A549 (cell line): Measurements from ENCODE around the gene GUCY1A1. TPM values are rescaled to one million over a fixed set of nuclear protein-coding genes. Genes with fewer than 3 reads are reported as not detected.

ENCODE experiments used
- ATAC-seq, 2 experiments: fragments of 200-7000 bp in 1 of 2; fragments of >200 bp in 1 of 2; cut with Nextera tagmentation in 1 of 2; cut with Tn5 transposase in 1 of 2; 3 replicates each; pipeline versions ENCODE4 v1.8.0 to v1.9.1; 2018 to 2020; ENCODE audit warnings: mild to moderate bottlenecking in 1 of 2, moderate library complexity in 1 of 2
- CTCF ChIA-PET: fragments of 300-600 bp; sonication (Branson Sonifier 250); formaldehyde crosslinking; extraction: SDS; loops from one replicate; lab custom pipeline; 2021; ENCODE audit warnings: antibody characterized with exemption, inconsistent platforms; lab: Yijun Ruan, JAX
- POLR2A ChIA-PET: fragments of 350-600 bp; formaldehyde crosslinking; extraction: SDS; loops from one replicate; lab custom pipeline; 2021; ENCODE audit warnings: antibody characterized with exemption, inconsistent platforms; lab: Yijun Ruan, JAX
- DNase-seq, 2 experiments: peaks; one replicate each; pipeline versions ENCODE4 v3.0.0 to v3.0.0-alpha.2; 2011 to 2016; ENCODE audit warnings: low read depth in 1 of 2, low spot score in 1 of 2
- FAIRE-seq: peaks from 2 replicates; lab custom pipeline; 2011; peaks lifted over from hg19 to GRCh38; lab: Jason Lieb, UNC
- H3K27ac ChIP-seq, 2 experiments: fragments of >200 bp; sonication (Bioruptor Twin); formaldehyde crosslinking; 3 replicates each; pipeline ENCODE4 v1.5.1; 2016 to 2017
- H3K4me1 ChIP-seq: fragments of >200 bp; sonication (Bioruptor Twin); formaldehyde crosslinking; 3 replicates; pipeline ENCODE4 v1.6.1; 2016
- H3K4me2 ChIP-seq: fragments of >200 bp; sonication (Bioruptor Twin); formaldehyde crosslinking; 3 replicates; pipeline ENCODE4 v1.6.1; 2016
- H3K4me3 ChIP-seq: fragments of >200 bp; sonication (Bioruptor Twin); formaldehyde crosslinking; 3 replicates; pipeline ENCODE4 v1.5.1; 2016
- H3K9me3 ChIP-seq: fragments of >200 bp; sonication (Bioruptor Twin); formaldehyde crosslinking; 3 replicates; pipeline ENCODE4 v1.6.1; 2016
- BHLHE40 ChIP-seq: IDR thresholded peaks from 2 replicates; pipeline ENCODE4 v1.6.1; 2012; ENCODE audit warnings: low read depth, low read length, inconsistent platforms
- CBX2 ChIP-seq: fragments of 200-600 bp; sonication (generic); IDR thresholded peaks from 2 replicates; pipeline ENCODE4 v1.6.1; 2016; ENCODE audit warnings: low read depth, mild to moderate bottlenecking, borderline replicate concordance
- CBX8 ChIP-seq: fragments of 200-600 bp; sonication (generic); IDR thresholded peaks from 2 replicates; pipeline ENCODE4 v1.6.1; 2016
- CHD2 ChIP-seq: fragments of 150-350 bp; IDR thresholded peaks from 2 replicates; pipeline ENCODE4 v1.6.1; 2014; ENCODE audit warnings: low read length; ENCODE audit not compliant: partially characterized antibody
- EHF ChIP-seq: fragments of 250-450 bp; sonication (Bioruptor Pico); IDR thresholded peaks from 2 replicates; pipeline ENCODE4 v1.5.0; 2020; ENCODE audit warnings: mild to moderate bottlenecking
- EP300 ChIP-seq, 2 experiments: fragments of >200 bp; sonication (Bioruptor Twin); formaldehyde crosslinking; IDR thresholded peaks; 2 replicates in 1 of 2; 3 replicates in 1 of 2; pipeline ENCODE4 v1.6.1; 2016 to 2017
- FOSB ChIP-seq: fragments of 250-450 bp; sonication (Bioruptor Pico); IDR thresholded peaks from 2 replicates; pipeline ENCODE4 v1.5.0; 2020; ENCODE audit warnings: mild to moderate bottlenecking, moderate library complexity
- FOSL2 ChIP-seq, 2 experiments: fragments of 450-650 bp in 1 of 2; fragments of >200 bp in 1 of 2; sonication (Bioruptor Twin) in 1 of 2; formaldehyde crosslinking; IDR thresholded peaks; 2 replicates each; pipeline versions ENCODE4 v1.5.0 to v1.6.1; 2016 to 2020; ENCODE audit warnings: mild to moderate bottlenecking in 1 of 2, moderate library complexity in 1 of 2
- GATA3 ChIP-seq: IDR thresholded peaks from 2 replicates; pipeline ENCODE4 v1.6.1; 2012; ENCODE audit warnings: borderline replicate concordance
- HOXB13 ChIP-seq: fragments of 250-450 bp; sonication (Bioruptor Pico); IDR thresholded peaks from 2 replicates; pipeline ENCODE4 v1.5.0; 2020; ENCODE audit warnings: low read depth, mild to moderate bottlenecking, moderate library complexity
- HOXB5 ChIP-seq: fragments of 250-450 bp; sonication (Bioruptor Pico); IDR thresholded peaks from 2 replicates; pipeline ENCODE4 v1.5.0; 2020; ENCODE audit warnings: mild to moderate bottlenecking, moderate library complexity
- JUNB ChIP-seq: fragments of >200 bp; sonication (Bioruptor Twin); formaldehyde crosslinking; IDR thresholded peaks from 2 replicates; pipeline ENCODE4 v1.6.1; 2016
- KDM5A ChIP-seq: fragments of 200-600 bp; sonication (generic); IDR thresholded peaks from 2 replicates; pipeline ENCODE4 v1.6.1; 2016; ENCODE audit warnings: antibody characterized with exemption, mild to moderate bottlenecking
- MAFK ChIP-seq: fragments of 450-650 bp; IDR thresholded peaks from 2 replicates; pipeline ENCODE4 v1.6.1; 2014; ENCODE audit not compliant: partially characterized antibody
- MAX ChIP-seq: IDR thresholded peaks from 2 replicates; pipeline ENCODE4 v1.6.1; 2012
- MAZ ChIP-seq: fragments of 150-350 bp; IDR thresholded peaks from 2 replicates; pipeline ENCODE4 v1.6.1; 2014; ENCODE audit warnings: antibody characterized with exemption, low read depth, low read length, borderline replicate concordance
- NFE2L2 ChIP-seq: fragments of 150-350 bp; conservative IDR thresholded peaks from 2 replicates; pipeline ENCODE4 v1.6.1; 2014; ENCODE audit warnings: low read length
- NR3C1 ChIP-seq: fragments of >200 bp; sonication (Bioruptor Twin); formaldehyde crosslinking; IDR thresholded peaks from 3 replicates; pipeline ENCODE4 v1.6.1; 2017
- POLR2A ChIP-seq: IDR thresholded peaks from 2 replicates; pipeline ENCODE4 v1.6.1; 2012; ENCODE audit warnings: mild to moderate bottlenecking, low read length
- RAD21 ChIP-seq, 2 experiments: fragments of >200 bp in 1 of 2; sonication (Bioruptor Twin) in 1 of 2; formaldehyde crosslinking in 1 of 2; IDR thresholded peaks in 1 of 2; conservative IDR thresholded peaks in 1 of 2; 2 replicates in 1 of 2; 3 replicates in 1 of 2; pipeline ENCODE4 v1.6.1; 2012 to 2018; ENCODE audit warnings: inconsistent platforms in 1 of 2
- RARB ChIP-seq: fragments of 250-450 bp; sonication (Bioruptor Pico); IDR thresholded peaks from 2 replicates; pipeline ENCODE4 v1.8.0; 2021; ENCODE audit warnings: mild to moderate bottlenecking, moderate library complexity
- RCOR1 ChIP-seq: fragments of 150-350 bp; IDR thresholded peaks from 2 replicates; pipeline ENCODE4 v1.6.1; 2014; ENCODE audit warnings: antibody characterized with exemption, low read length, low read depth
- RNF2 ChIP-seq: fragments of 200-600 bp; sonication (generic); IDR thresholded peaks from 2 replicates; pipeline ENCODE4 v1.6.1; 2016; ENCODE audit warnings: low read depth, mild to moderate bottlenecking, antibody characterized with exemption, moderate library complexity, borderline replicate concordance
- SREBF2 ChIP-seq: fragments of 450-650 bp; IDR thresholded peaks from 2 replicates; pipeline ENCODE4 v1.6.1; 2014; ENCODE audit warnings: mild to moderate bottlenecking, moderate library complexity
- TP53 ChIP-seq: fragments of 250-450 bp; sonication (Bioruptor Pico); IDR thresholded peaks from 2 replicates; pipeline ENCODE4 v1.5.0; 2021; ENCODE audit warnings: mild to moderate bottlenecking, moderate library complexity
- ZC3H11A ChIP-seq: fragments of 450-650 bp; IDR thresholded peaks from 2 replicates; pipeline ENCODE4 v1.6.1; 2014; ENCODE audit warnings: antibody characterized with exemption, mild to moderate bottlenecking
- ZFP36 ChIP-seq: fragments of 450-650 bp; IDR thresholded peaks from 2 replicates; pipeline ENCODE4 v1.6.1; 2014; ENCODE audit warnings: borderline replicate concordance; ENCODE audit not compliant: partially characterized antibody
- ZNF302 ChIP-seq: fragments of 250-450 bp; sonication (Bioruptor Pico); IDR thresholded peaks from 2 replicates; pipeline ENCODE4 v1.9.0; 2021; ENCODE audit warnings: inconsistent platforms, mild to moderate bottlenecking, moderate library complexity
- ZSCAN20 ChIP-seq: fragments of 250-450 bp; sonication (Bioruptor Pico); IDR thresholded peaks from 2 replicates; pipeline ENCODE4 v1.8.0; 2022; ENCODE audit warnings: mild to moderate bottlenecking, moderate library complexity
- WGBS: methylation state at CpG from one replicate; pipeline ENCODE4 v1.1.6; 2017; ENCODE audit errors: missing lambda C conversion rate; 5-methylcytosine and 5-hydroxymethylcytosine counted together
- polyA plus RNA-seq, 4 experiments: library from polyadenylated mRNA; depleted of rRNA in 3 of 4; stranded (reverse); fragments of >200 nt; fragmentation: RNase III in 1 of 4; extraction: RNeasy Plus Mini Kit Qiagen cat#74134 plus additional on column Dnase treatment in 1 of 4; gene quantifications; 2 replicates in 3 of 4; 3 replicates in 1 of 4; pipeline ENCODE4 v1.2.3, GENCODE V29; 2011 to 2017
- TF ChIP-seq, protein P1 (sequence below): IDR thresholded peaks from 2 replicates; pipeline ENCODE4 v1.6.1; 2012

Gene GUCY1A1
- polyA plus RNA-seq, 2 of the 4 experiments (the other 2 are of a cell fraction): not detected

DNA sequence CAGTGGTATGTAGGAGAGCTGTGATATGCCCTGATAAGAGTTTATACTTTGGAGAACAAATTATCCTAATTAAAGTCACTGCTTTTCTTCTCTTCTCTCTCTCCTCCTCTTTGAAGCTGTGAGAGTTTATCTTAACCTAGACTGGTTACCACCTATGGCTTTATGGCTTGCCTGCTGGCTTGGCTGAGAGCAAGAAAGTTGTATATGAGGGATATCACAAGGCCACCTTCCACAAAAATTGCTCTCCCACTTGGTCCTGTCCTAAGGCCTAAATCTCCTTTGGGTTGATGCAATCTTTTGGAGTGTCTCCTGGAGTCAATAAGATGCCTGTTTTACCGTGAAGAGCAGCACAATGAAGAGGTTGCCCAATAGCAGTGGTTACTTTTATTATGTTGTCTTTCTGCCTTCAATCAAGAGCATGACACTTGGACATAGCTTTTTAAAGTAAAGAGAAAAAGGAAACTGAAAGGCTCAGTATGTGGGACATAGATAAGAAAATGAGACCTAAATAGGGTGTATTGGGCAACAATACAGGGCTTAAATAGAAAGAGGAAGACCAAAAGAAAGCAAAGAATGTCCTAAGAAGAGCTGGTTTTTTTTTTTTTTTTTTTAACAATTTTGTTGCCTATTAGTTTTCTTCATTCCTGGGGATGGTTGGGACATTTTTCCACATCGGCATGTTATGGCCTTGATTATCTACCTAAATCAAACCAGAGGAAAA lies 9.2 kb downstream of the GUCY1A1 start:
- ATAC-seq (no peak), FAIRE-seq (no peak), DNase-seq (no peak)
- Histone ChIP-seq H3K4me1 (no peaks in the 10 kb centered on the region), H3K4me3 (no peak overlapping the region), H3K27ac (no peak overlapping the region), H3K9me3 (no peaks in the 10 kb centered on the region), H3K4me2 (no peak overlapping the region)
- ChIA-PET POLR2A (no interaction called here), CTCF (interaction anchor here (1.0 kb wide), 1 partner anchor 365 kb away, joined by 3 read pairs; no protein-coding TSS in a partner anchor)
- 2% methylated on average over 2 of the region's 2 CpGs for WGBS
- TF ChIP-seq ZFP36: no peak
- TF ChIP-seq CHD2: no peak
- no peak for TF ChIP-seq JUNB
- no peak for TF ChIP-seq ZSCAN20 (CRISPR knock-in tag)
- TF ChIP-seq CBX2: no peak
- no peak for TF ChIP-seq MAX

DNA sequence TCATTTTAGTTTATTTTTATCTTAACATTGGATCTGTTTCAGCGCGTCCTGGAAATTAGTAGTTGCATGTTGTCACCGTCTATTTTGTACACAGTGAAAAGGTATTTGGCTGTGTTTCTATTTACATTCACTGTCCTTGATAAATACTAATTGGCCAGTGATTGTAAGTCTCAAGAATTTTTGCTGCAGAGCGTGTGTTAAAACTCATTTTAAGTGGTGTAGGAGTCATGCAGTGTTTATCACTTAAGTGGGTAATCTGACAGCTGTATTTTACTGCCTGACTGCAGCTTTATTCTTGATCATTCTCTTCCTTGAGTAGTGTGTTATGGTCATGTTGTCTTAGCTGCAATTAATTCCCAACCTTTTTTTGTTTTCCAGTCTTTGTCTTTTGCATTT lies 9.8 kb downstream of the GUCY1A1 start:
- DNase-seq (no peak), FAIRE-seq (no peak), ATAC-seq (no peak)
- TF ChIP-seq ZC3H11A (no peak), RARB (CRISPR knock-in tag) (no peak), KDM5A (no peak), MAZ (no peak), EP300 (IDR thresholded peaks at IDR 0.05) (no peak), HOXB5 (CRISPR knock-in tag) (no peak)
- CTCF ChIA-PET: interaction anchor here (1.0 kb wide), 1 partner anchor 365 kb away, joined by 3 read pairs; no protein-coding TSS in a partner anchor
- no peaks in the 10 kb centered on the region for H3K9me3 ChIP-seq
- POLR2A ChIA-PET: no interaction called here
- H3K27ac ChIP-seq: no peak overlapping the region
- no peaks in the 10 kb centered on the region for H3K4me1 ChIP-seq
- H3K4me3 ChIP-seq: no peak overlapping the region
- no peak overlapping the region for H3K4me2 ChIP-seq
- WGBS: 64% methylated on average over 4 of the region's 4 CpGs

DNA sequence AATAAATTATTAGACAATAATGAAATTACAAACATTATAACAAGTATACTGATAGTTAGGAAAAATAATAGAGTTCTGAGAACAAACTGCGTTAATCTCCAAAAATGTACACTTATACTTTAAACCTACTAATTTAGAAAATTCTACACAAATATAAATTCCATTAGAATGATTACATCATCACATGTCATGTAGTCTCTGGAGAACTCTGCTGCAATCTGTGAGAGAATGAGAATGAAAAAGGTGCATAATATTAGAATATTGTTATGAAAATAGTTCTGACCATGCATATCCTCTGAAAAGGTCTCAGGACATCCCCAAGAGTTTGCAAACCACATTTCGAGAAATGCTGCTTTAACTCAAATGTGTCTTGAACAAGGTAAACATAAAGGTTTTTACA lies 11.4 kb downstream of the GUCY1A1 start:
- ATAC-seq: no peak
- FAIRE-seq: no peak

DNA sequence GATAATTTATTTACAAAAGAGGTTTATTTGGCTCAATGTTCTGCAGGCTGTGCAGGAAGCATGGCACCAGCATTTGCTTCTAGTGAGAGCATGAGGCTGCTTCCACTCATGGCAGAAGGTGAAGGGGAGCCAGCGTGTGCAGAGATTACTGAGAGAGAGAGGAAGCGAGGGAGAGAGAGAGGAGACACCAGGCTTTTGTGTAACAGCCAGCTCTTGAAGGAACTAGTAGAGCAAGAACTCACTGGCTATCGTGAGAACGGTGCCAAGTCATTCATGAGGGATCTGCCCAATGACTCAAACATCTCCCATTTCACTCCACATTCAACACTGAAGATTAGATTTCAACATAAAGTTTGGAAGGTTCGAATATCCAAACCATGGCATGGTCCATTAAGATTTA lies 12.7 kb downstream of the GUCY1A1 start:
- WGBS: 2% methylated on average over 5 of the region's 5 CpGs
- H3K9me3 ChIP-seq: no peaks in the 10 kb centered on the region
- DNase-seq (no peak), ATAC-seq (no peak), FAIRE-seq (no peak)
- H3K4me3 ChIP-seq: no peak overlapping the region
- TF ChIP-seq ZFP36 (no peak), SREBF2 (no peak), HOXB5 (CRISPR knock-in tag) (no peak), NFE2L2 (no peak), MAFK (no peak), RARB (CRISPR knock-in tag) (no peak), ZC3H11A (no peak), FOSL2 (IDR thresholded peaks at IDR 0.05) (no peak), FOSL2 (CRISPR knock-in tag; IDR thresholded peaks at IDR 0.05) (no peak), CBX8 (no peak), RAD21 (conservative IDR thresholded peaks at IDR 0.05 in 1 of 2, IDR thresholded peaks at IDR 0.05 in 1 of 2) (no peak)
- no peak overlapping the region for H3K27ac ChIP-seq
- H3K4me2 ChIP-seq: no peak overlapping the region
- no peaks in the 10 kb centered on the region for H3K4me1 ChIP-seq
- ChIA-PET CTCF (no interaction called here), POLR2A (no interaction called here)

More for the DNA sequence above, 11.4 kb downstream of the GUCY1A1 start:
- Histone ChIP-seq H3K4me3 (no peak overlapping the region), H3K9me3 (no peaks in the 10 kb centered on the region), H3K4me1 (no peaks in the 10 kb centered on the region), H3K27ac (no peak overlapping the region), H3K4me2 (no peak overlapping the region)
- DNase-seq: no peak
- WGBS: 19% methylated on average over 2 of the region's 2 CpGs
- CTCF ChIA-PET: no interaction called here
- POLR2A ChIA-PET: no interaction called here
- no peak for TF ChIP-seq RCOR1
- no peak for TF ChIP-seq RAD21 (conservative IDR thresholded peaks at IDR 0.05 in 1 of 2, IDR thresholded peaks at IDR 0.05 in 1 of 2)
- TF ChIP-seq, protein P1, sequence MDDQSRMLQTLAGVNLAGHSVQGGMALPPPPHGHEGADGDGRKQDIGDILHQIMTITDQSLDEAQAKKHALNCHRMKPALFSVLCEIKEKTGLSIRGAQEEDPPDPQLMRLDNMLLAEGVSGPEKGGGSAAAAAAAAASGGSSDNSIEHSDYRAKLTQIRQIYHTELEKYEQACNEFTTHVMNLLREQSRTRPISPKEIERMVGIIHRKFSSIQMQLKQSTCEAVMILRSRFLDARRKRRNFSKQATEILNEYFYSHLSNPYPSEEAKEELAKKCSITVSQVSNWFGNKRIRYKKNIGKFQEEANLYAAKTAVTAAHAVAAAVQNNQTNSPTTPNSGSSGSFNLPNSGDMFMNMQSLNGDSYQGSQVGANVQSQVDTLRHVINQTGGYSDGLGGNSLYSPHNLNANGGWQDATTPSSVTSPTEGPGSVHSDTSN: no peak
- no peak for TF ChIP-seq POLR2A
- no peak for TF ChIP-seq RARB (CRISPR knock-in tag)
- no peak for TF ChIP-seq JUNB
- no peak for TF ChIP-seq ZNF302
- no peak for TF ChIP-seq FOSB (CRISPR knock-in tag)
- no peak for TF ChIP-seq BHLHE40
- no peak for TF ChIP-seq TP53 (CRISPR knock-in tag)
- TF ChIP-seq RNF2: no peak
- TF ChIP-seq EHF (CRISPR knock-in tag): no peak
- TF ChIP-seq FOSL2 (IDR thresholded peaks at IDR 0.05): no peak
- TF ChIP-seq FOSL2 (CRISPR knock-in tag; IDR thresholded peaks at IDR 0.05): no peak
- TF ChIP-seq GATA3: no peak
- no peak for TF ChIP-seq KDM5A
- no peak for TF ChIP-seq HOXB13 (CRISPR knock-in tag)
- TF ChIP-seq NR3C1: no peak
